GM10847 (cell line): ENCODE results near the gene DCP1B.

ENCODE experiments used
- POLR2A ChIP-seq: IDR thresholded peaks from 2 replicates; pipeline ENCODE4 v1.6.1; 2011; ENCODE audit not compliant: insufficient read length; ENCODE audit errors: extremely low read depth

The DCP1B gene

GRCh38 chr12:1995205-1995896 lies 8.9 kb downstream of the DCP1B start:
- no peak for TF ChIP-seq POLR2A

- TF ChIP-seq POLR2A = no peak
These were observed 9.7 kb downstream of the DCP1B start for GRCh38 chr12:1994429-1995143.

DNA sequence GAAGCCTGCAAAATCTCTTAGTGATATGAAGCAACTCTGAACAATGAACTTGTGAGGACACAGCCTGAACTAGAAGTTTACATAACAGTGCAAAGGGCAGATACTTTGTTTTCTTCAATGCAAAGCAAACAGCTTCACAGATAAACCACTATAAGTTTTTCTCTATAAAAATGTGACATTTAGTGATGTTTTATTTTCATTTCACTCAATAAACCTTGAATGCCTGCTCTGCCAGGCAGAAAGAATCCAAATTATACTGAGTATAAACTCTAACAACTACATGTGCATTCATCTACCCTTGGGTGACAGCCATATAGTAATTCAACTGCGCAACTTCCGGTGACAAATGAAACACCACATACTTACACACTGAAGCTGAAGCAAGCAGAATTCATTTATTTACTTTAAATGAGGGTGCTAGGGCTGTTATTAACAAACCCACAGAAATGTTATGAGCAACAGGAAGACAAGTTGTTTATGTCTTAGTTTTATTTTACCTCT lies 10.3 kb downstream of the DCP1B start:
- TF ChIP-seq POLR2A = no peak

DNA sequence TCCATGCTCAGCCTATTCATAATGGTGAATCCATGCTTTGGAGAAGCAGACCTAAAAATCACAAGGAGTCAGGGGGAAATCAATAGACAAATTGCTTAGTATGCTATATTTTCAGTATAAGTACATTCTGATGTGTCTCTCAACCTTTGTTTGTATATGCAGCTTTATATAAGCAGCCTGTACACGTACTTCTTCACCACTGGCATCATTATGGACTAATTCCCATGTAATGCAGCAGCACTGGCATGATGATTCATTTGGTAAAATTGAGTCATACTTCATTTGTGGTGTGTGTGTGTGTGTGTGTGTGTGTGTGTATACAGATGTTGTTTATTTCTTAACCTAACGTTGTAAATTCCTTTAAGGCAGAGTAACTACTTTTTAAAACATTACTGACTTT lies 10.9 kb downstream of the DCP1B start:
- no peak for TF ChIP-seq POLR2A

- no peak for TF ChIP-seq POLR2A
These were observed 11.5 kb downstream of the DCP1B start for GRCh38 chr12:1992732-1993131.

DNA sequence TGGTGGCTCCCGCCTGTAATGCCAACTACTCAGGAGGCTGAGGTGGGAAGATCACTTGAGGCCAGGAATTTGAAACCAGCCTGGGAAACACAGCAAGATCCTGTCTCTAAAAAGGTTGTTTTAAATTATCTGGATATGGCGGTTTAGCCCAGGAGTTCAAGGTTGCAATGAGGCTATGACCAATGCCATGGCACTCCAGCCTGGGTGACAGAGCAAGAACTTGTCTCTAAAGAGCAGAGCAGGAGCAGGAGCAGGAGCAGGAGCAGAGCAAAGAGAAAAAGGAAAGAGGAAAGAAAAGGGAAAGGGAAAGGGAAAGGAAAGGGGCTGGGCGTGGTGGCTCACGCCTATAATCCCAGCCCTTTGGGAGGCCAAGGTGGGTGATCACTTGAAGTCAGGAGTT lies 15.1 kb downstream of the DCP1B start:
- no peak for TF ChIP-seq POLR2A

GRCh38 chr12:1984759-1985158 lies 19.5 kb downstream of the DCP1B start:
- TF ChIP-seq POLR2A = no peak

GRCh38 chr12:1980282-1980681 lies 24.0 kb downstream of the DCP1B start:
- no peak for TF ChIP-seq POLR2A

- no peak for TF ChIP-seq POLR2A
These were observed 26.0 kb downstream of the DCP1B start for GRCh38 chr12:1978078-1978862.

DNA sequence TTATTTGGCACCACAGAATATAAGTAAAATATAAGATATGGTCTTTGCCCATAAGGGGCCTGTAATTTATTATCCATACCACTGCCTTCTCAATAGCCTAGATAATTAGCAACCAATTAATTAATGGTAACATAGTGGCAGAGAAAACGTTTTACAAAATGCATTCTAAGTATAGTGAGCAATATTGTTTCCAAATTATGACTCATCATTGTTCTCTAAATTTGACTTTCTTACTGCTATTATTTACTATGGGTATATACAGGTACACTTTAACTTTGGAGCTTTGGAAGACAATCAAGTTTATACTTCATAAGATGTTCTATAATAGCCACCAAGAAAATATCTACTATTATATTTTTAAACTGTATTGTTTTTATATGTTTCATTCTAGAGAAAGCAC lies 26.7 kb downstream of the DCP1B start:
- no peak for TF ChIP-seq POLR2A

DNA sequence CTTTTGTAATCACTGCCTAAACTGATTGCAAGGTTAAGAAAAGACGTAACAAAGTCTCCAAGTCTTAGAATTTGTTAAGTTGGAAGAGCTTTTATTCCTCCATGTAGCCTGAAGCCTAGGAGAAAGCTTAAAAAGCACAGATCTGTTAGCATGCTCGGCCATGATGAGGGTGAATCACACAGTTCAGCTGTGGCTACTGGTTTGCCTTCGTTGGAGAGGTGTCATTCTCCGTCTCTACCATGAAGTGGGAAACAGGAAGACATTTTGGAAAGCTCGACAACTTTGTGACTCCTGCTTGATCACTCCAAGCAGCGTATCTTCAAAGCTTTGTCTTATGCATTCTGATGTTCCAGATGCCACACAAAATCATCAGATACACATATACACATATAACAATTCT lies 27.1 kb downstream of the DCP1B start:
- no peak for TF ChIP-seq POLR2A

DNA sequence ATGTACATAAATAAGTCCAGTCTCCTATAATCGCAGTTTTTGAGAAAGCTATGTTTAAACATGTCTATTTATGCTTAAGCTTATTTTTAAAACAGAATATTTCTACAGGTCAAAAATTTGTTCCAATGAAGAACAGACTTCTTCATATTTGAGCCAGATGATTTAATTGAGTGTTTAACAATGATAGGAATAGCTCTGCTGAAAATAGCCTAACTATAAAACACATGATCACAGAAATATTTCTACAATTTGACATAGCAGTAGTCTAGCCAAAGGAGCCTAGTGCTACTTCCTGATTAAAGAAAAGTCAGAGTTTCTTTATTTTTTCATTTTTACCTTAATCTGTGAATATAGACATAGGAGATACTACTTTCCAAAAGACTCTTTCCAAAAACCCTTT lies 29.4 kb downstream of the DCP1B start:
- no peak for TF ChIP-seq POLR2A

GRCh38 chr12:1972856-1973317 lies 31.4 kb downstream of the DCP1B start:
- no peak for TF ChIP-seq POLR2A

- no peak for TF ChIP-seq POLR2A
These were observed 32.0 kb downstream of the DCP1B start for GRCh38 chr12:1972260-1972659.

- TF ChIP-seq POLR2A = no peak
These were observed 33.8 kb downstream of the DCP1B start for GRCh38 chr12:1970331-1970900.
